H1 (cell line): ENCODE measurements around the gene LECT2. TPM values are rescaled to one million over a fixed set of nuclear protein-coding genes. Genes with fewer than 3 reads are reported as not detected.

Source experiments
- CTCF ChIA-PET: fragments of 300-600 bp; sonication (Branson Sonifier 250); formaldehyde crosslinking; loops from one replicate; lab custom pipeline; 2021; ENCODE audit not compliant: partially characterized antibody; lab: Charles Lee
- POLR2A ChIA-PET: fragments of 300-600 bp; sonication (Branson Sonifier 250); formaldehyde crosslinking; loops from one replicate; lab custom pipeline; 2021; ENCODE audit warnings: inconsistent platforms; ENCODE audit not compliant: partially characterized antibody; lab: Charles Lee
- DNase-seq, 2 experiments: peaks; one replicate each; pipeline versions ENCODE4 v3.0.0 to v3.0.0-alpha.2; 2010 to 2022; ENCODE audit warnings: low spot score in 2 of 2, low read depth in 1 of 2, mixed read lengths in 1 of 2
- FAIRE-seq: peaks from 2 replicates; lab custom pipeline; 2011; peaks lifted over from hg19 to GRCh38; lab: Jason Lieb, UNC
- H2AFZ ChIP-seq: 2 replicates; pipeline ENCODE4 v1.8.1; 2012; ENCODE audit warnings: low read length, inconsistent platforms
- H2AK5ac ChIP-seq: 2 replicates; pipeline ENCODE4 v1.6.1; 2013; ENCODE audit warnings: low read depth, low read length
- H2BK120ac ChIP-seq: replicated peaks from 2 replicates; pipeline ENCODE3; 2013; ENCODE audit warnings: low read depth, low read length, inconsistent platforms
- H2BK12ac ChIP-seq: 2 replicates; pipeline ENCODE4 v1.6.1; 2013; ENCODE audit warnings: low read depth, low read length
- H2BK15ac ChIP-seq: 2 replicates; pipeline ENCODE4 v1.6.1; 2013; ENCODE audit warnings: low read length
- H2BK20ac ChIP-seq: 2 replicates; pipeline ENCODE4 v1.6.1; 2013; ENCODE audit warnings: low read length
- H2BK5ac ChIP-seq: 2 replicates; pipeline ENCODE4 v1.6.1; 2013; ENCODE audit warnings: low read depth, low read length
- H3K14ac ChIP-seq: 2 replicates; pipeline ENCODE4 v1.6.1; 2013; ENCODE audit warnings: inconsistent platforms; ENCODE audit not compliant: insufficient read length
- H3K18ac ChIP-seq: 2 replicates; pipeline ENCODE4 v1.6.1; 2013; ENCODE audit warnings: low read length; ENCODE audit errors: extremely low read depth
- H3K23ac ChIP-seq: 2 replicates; pipeline ENCODE4 v1.6.1; 2013; ENCODE audit warnings: inconsistent platforms; ENCODE audit not compliant: insufficient read length
- H3K23me2 ChIP-seq: 2 replicates; pipeline ENCODE4 v1.6.1; 2013; ENCODE audit warnings: low read depth, low read length
- H3K27ac ChIP-seq: 2 replicates; pipeline ENCODE4 v1.6.1; 2011; ENCODE audit warnings: low read depth, low read length, inconsistent platforms
- H3K27me3 ChIP-seq, 4 experiments: replicated peaks in 1 of 4; 1 replicate in 1 of 4; 2 replicates in 3 of 4; pipeline versions ENCODE4 v1.6.1 to v1.8.1; 2011 to 2013; ENCODE audit warnings: low read length in 3 of 4, mild to moderate bottlenecking in 3 of 4, inconsistent platforms in 2 of 4, mixed read lengths in 2 of 4, moderate library complexity in 1 of 4; ENCODE audit not compliant: control insufficient read depth in 3 of 4, insufficient read depth in 3 of 4; ENCODE audit errors: extremely low read depth in 1 of 4
- H3K36me3 ChIP-seq, 4 experiments: 2 replicates each; pipeline versions ENCODE4 v1.6.1 to v1.8.1; 2011 to 2013; ENCODE audit warnings: mild to moderate bottlenecking in 4 of 4, low read length in 3 of 4, moderate library complexity in 2 of 4, control low read depth in 1 of 4, inconsistent platforms in 1 of 4; ENCODE audit not compliant: insufficient read depth in 4 of 4, control insufficient read depth in 2 of 4
- H3K4ac ChIP-seq: replicated peaks from 2 replicates; pipeline ENCODE3; 2013; ENCODE audit warnings: low read length, low read depth, mixed read lengths, inconsistent platforms; ENCODE audit not compliant: insufficient read length
- H3K4me1 ChIP-seq, 4 experiments: replicated peaks in 1 of 4; 1 replicate in 1 of 4; 2 replicates in 3 of 4; pipeline versions ENCODE4 v1.6.1 to v1.8.1; 2011 to 2013; ENCODE audit warnings: low read length in 3 of 4, inconsistent platforms in 2 of 4, mixed read lengths in 1 of 4; ENCODE audit not compliant: insufficient read depth in 4 of 4, control insufficient read depth in 3 of 4
- H3K4me2 ChIP-seq, 2 experiments: 2 replicates each; pipeline versions ENCODE4 v1.6.1 to v1.8.1; 2011 to 2013; ENCODE audit warnings: low read depth in 2 of 2, low read length in 2 of 2, control low read depth in 1 of 2, inconsistent platforms in 1 of 2, mild to moderate bottlenecking in 1 of 2; ENCODE audit not compliant: insufficient read depth in 1 of 2
- H3K4me3 ChIP-seq, 4 experiments: fragments of 200-600, 300-600 bp in 1 of 4; sonication (generic), shearing (Covaris generic), sonication (Bioruptor Twin) in 1 of 4; 2 replicates each; pipeline versions ENCODE4 v1.5.1 to v1.8.1; 2011 to 2016; ENCODE audit warnings: low read length in 4 of 4, low read depth in 3 of 4, control low read depth in 2 of 4, inconsistent platforms in 2 of 4, mild to moderate bottlenecking in 2 of 4, mixed read lengths in 1 of 4, moderate library complexity in 1 of 4; ENCODE audit not compliant: insufficient read depth in 2 of 4; ENCODE audit errors: extremely low read depth in 1 of 4
- H3K56ac ChIP-seq: replicated peaks from 2 replicates; pipeline ENCODE3; 2013; ENCODE audit warnings: low read depth, mild to moderate bottlenecking, mixed read lengths, low read length, inconsistent platforms; ENCODE audit not compliant: insufficient read length
- H3K79me1 ChIP-seq: 2 replicates; pipeline ENCODE4 v1.6.1; 2013; ENCODE audit warnings: low read depth, low read length, control low read depth
- H3K79me2 ChIP-seq, 2 experiments: 2 replicates each; pipeline versions ENCODE4 v1.6.1 to v1.8.1; 2012 to 2013; ENCODE audit warnings: low read length in 2 of 2, mild to moderate bottlenecking in 2 of 2, inconsistent platforms in 1 of 2; ENCODE audit not compliant: insufficient read depth in 2 of 2, control insufficient read depth in 1 of 2
- H3K9ac ChIP-seq, 4 experiments: replicated peaks in 1 of 4; 1 replicate in 1 of 4; 2 replicates in 3 of 4; pipeline versions ENCODE4 v1.6.1 to v1.8.1; 2011 to 2013; ENCODE audit warnings: low read depth in 3 of 4, low read length in 3 of 4, control low read depth in 2 of 4, mild to moderate bottlenecking in 2 of 4, moderate library complexity in 2 of 4, inconsistent platforms in 1 of 4; ENCODE audit errors: extremely low read depth in 1 of 4
- H3K9me3 ChIP-seq, 2 experiments: 2 replicates each; pipeline versions ENCODE4 v1.6.1 to v1.8.1; 2012 to 2013; ENCODE audit warnings: mild to moderate bottlenecking in 2 of 2, moderate library complexity in 2 of 2, control low read depth in 1 of 2, inconsistent platforms in 1 of 2, low read depth in 1 of 2, low read length in 1 of 2, mixed read lengths in 1 of 2; ENCODE audit not compliant: insufficient read depth in 2 of 2
- H4K20me1 ChIP-seq, 2 experiments: replicated peaks in 1 of 2; 2 replicates each; pipeline versions ENCODE3 to v1.8.1; 2011 to 2013; ENCODE audit warnings: inconsistent platforms in 2 of 2, low read length in 2 of 2, mild to moderate bottlenecking in 1 of 2; ENCODE audit not compliant: insufficient read depth in 2 of 2, control insufficient read depth in 1 of 2
- H4K5ac ChIP-seq: 2 replicates; pipeline ENCODE4 v1.6.1; 2013; ENCODE audit warnings: low read length, low read depth, mixed read lengths, inconsistent platforms; ENCODE audit not compliant: insufficient read length
- H4K8ac ChIP-seq: 2 replicates; pipeline ENCODE4 v1.8.0; 2013; ENCODE audit warnings: mild to moderate bottlenecking, moderate library complexity, low read length, inconsistent platforms; ENCODE audit not compliant: insufficient read depth; ENCODE audit errors: extremely low read depth
- H4K91ac ChIP-seq: replicated peaks from 2 replicates; pipeline ENCODE3; 2013; ENCODE audit warnings: low read length, mixed read lengths, inconsistent platforms; ENCODE audit not compliant: insufficient read length
- BACH1 ChIP-seq: IDR thresholded peaks from 2 replicates; pipeline ENCODE4 v1.6.1; 2012; ENCODE audit warnings: low read length, improper control_type of control experiment
- E2F6 ChIP-seq: IDR thresholded peaks from 2 replicates; pipeline ENCODE4 v1.6.1; 2012; ENCODE audit warnings: inconsistent platforms
- KDM4A ChIP-seq: IDR thresholded peaks from one replicate; pipeline ENCODE4 v1.7.1; 2012; ENCODE audit warnings: low read depth, mild to moderate bottlenecking, moderate library complexity, low read length, inconsistent platforms; ENCODE audit not compliant: severe bottlenecking
- KDM5A ChIP-seq: fragments of 200-600 bp; IDR thresholded peaks from 2 replicates; pipeline ENCODE4 v1.7.1; 2012; ENCODE audit warnings: mild to moderate bottlenecking, low read length, inconsistent platforms, mixed read lengths
- PHF8 ChIP-seq: fragments of 200-600 bp; sonication (generic); conservative IDR thresholded peaks from 2 replicates; pipeline ENCODE4 v1.7.1; 2012; ENCODE audit warnings: low read depth, mild to moderate bottlenecking, inconsistent platforms, low read length, moderate library complexity
- POLR2A ChIP-seq, 2 experiments: IDR thresholded peaks; 1 replicate in 1 of 2; 2 replicates in 1 of 2; pipeline ENCODE4 v1.6.1; 2011; ENCODE audit warnings: low read depth in 2 of 2, low read length in 2 of 2, mild to moderate bottlenecking in 2 of 2; ENCODE audit errors: control extremely low read depth in 1 of 2
- RAD21 ChIP-seq, 2 experiments: IDR thresholded peaks in 1 of 2; conservative IDR thresholded peaks in 1 of 2; 2 replicates each; pipeline ENCODE4 v1.6.1; 2011; ENCODE audit warnings: low read depth in 2 of 2, low read length in 2 of 2, improper control_type of control experiment in 1 of 2, inconsistent platforms in 1 of 2, mild to moderate bottlenecking in 1 of 2, moderate library complexity in 1 of 2
- SUZ12 ChIP-seq: fragments of 200-600 bp; sonication (generic); IDR thresholded peaks from 2 replicates; pipeline ENCODE4 v1.6.1; 2012; ENCODE audit warnings: mild to moderate bottlenecking, inconsistent platforms, low read length, moderate library complexity, mixed read lengths
- YY1 ChIP-seq: IDR thresholded peaks from 2 replicates; pipeline ENCODE4 v1.6.1; 2011; ENCODE audit warnings: low read depth, mild to moderate bottlenecking, low read length
- WGBS, 2 experiments: shearing (Covaris generic) in 1 of 2; methylation state at CpG; one replicate each; pipeline versions ENCODE4 v1.1.6 to v1.1.7; 2013 to 2015; ENCODE audit warnings: low lambda C conversion rate in 2 of 2, mixed read lengths in 2 of 2, inconsistent platforms in 1 of 2, low coverage in 1 of 2, missing lambda C conversion rate in 1 of 2; ENCODE audit not compliant: insufficient replicate concordance in 2 of 2, insufficient coverage in 1 of 2, insufficient read length in 1 of 2; ENCODE audit errors: extremely low coverage in 1 of 2, missing lambda C conversion rate in 1 of 2; 5-methylcytosine and 5-hydroxymethylcytosine counted together
- polyA plus RNA-seq, 7 experiments: library from polyadenylated mRNA; depleted of rRNA in 3 of 7; stranded (reverse) in 5 of 7; unstranded in 2 of 7; fragments of >200 nt in 5 of 7; fragments of 200-250 nt in 2 of 7; gene quantifications; 1 replicate in 5 of 7; 2 replicates in 1 of 7; 4 replicates in 1 of 7; pipeline versions ENCODE4 v1.2.1 to v1.2.3, GENCODE V29; 2011 to 2013; ENCODE audit warnings: missing spikeins in 2 of 7, mixed read lengths in 2 of 7
- total RNA-seq: library from RNA; stranded (reverse); fragmentation: NEBNext Ultra II Directional; extraction: Animal tissue kit (Norgen Biotek cat#: 25700); gene quantifications from 2 replicates; pipeline ENCODE4 v1.2.1, GENCODE V29; 2021

Gene LECT2
- total and polyA plus RNA-seq, 2 of the 8 experiments (the other 6 are each of a cell fraction or from before 2014, with no cell fraction given): not detected

GRCh38 chr5:135930029-135930948 lies 24.5 kb downstream of the LECT2 start:
- Histone ChIP-seq H3K4me3 (peak overlapping the region; percentile 40 to 70 (median 62)), H3K23me2 (peaks cover 5% of the 10 kb centered on the region; the same call in 1 of the 2 replicates), H3K9ac (peak overlapping the region in 2 of 4 experiments; percentile 5 to 19; a peak in 2 of 7 replicates), H3K4me2 (peak overlapping the region; percentile 79 to 87), H3K18ac (0 out of 2 replicates have a peak overlapping the region, but pooled peaks have one; percentile 55), H3K4me1 (no peaks in the 10 kb centered on the region; a peak in 1 of 7 replicates), H3K14ac (no peak overlapping the region), H2BK15ac (no peak overlapping the region; the same call in 1 of the 2 replicates), H3K36me3 (no peaks in the 10 kb centered on the region), H3K27me3 (peaks cover 10 to 43% (median 29%) of the 10 kb centered on the region in 4 experiments), H3K4ac (no peak overlapping the region), H3K56ac (no peak overlapping the region), H3K9me3 (no peaks in the 10 kb centered on the region), H3K79me2 (no peaks in the 10 kb centered on the region), H2BK12ac (no peak overlapping the region; the same call in 1 of the 2 replicates), H2BK20ac (no peak overlapping the region), H2AK5ac (no peak overlapping the region), H4K20me1 (peaks cover 0 to 3% of the 10 kb centered on the region in 2 experiments), H4K8ac (peak overlapping the region; percentile 96; the same call in 1 of the 2 replicates), H3K23ac (no peak overlapping the region), H2BK120ac (no peak overlapping the region), H2AFZ (peak overlapping the region; percentile 80; the same call in 1 of the 2 replicates), H4K5ac (peak overlapping the region; percentile 33), H3K27ac (no peak overlapping the region), H4K91ac (peak overlapping the region; percentile 80), H3K79me1 (no peaks in the 10 kb centered on the region), H2BK5ac (no peak overlapping the region)
- FAIRE-seq (no peak), DNase-seq (peak; percentile 27 to 84)
- ChIA-PET CTCF (interaction anchor here (0.8 to 1.2 kb wide), 4 partner anchors 9 to 53 kb away, joined by 3 to 4 read pairs (median 3); no protein-coding TSS in a partner anchor), POLR2A (no interaction called here)
- WGBS, 2 experiments: 3% methylated on average over 84 of the region's 99 CpGs; no CpG with 5 or more reads in 1 of the 2 experiments
- TF ChIP-seq KDM4A: peak; percentile 99
- TF ChIP-seq PHF8: peak; percentile 64
- TF ChIP-seq SUZ12: peak; percentile 77
- no peak for TF ChIP-seq BACH1
- peak in 1 of 2 experiments; percentile 37; a peak in 2 of 3 replicates for TF ChIP-seq POLR2A (IDR thresholded peaks at IDR 0.05; ENCODE audit: control extremely low read depth in 1 of 2, low read depth in 2 of 2, low read length in 2 of 2)
- peak; percentile 37; the same call in 1 of the 2 replicates for TF ChIP-seq E2F6
- no peak for TF ChIP-seq KDM5A
- peak; percentile 62; the same call in 1 of the 2 replicates for TF ChIP-seq YY1
- peak in 1 of 2 experiments; percentile 12; a peak in 1 of 4 replicates for TF ChIP-seq RAD21 (IDR thresholded peaks at IDR 0.05 in 1 of 2, conservative IDR thresholded peaks at IDR 0.05 in 1 of 2; ENCODE audit: low read depth in 2 of 2, low read length in 2 of 2)
